Panc1 (cell line): ENCODE data around the gene STIL. TPM values are rescaled to one million over a fixed set of nuclear protein-coding genes. Genes with fewer than 3 reads are reported as not detected.

Experiments
- ATAC-seq: fragments of 200-7000 bp; cut with Tn5 transposase; 2 replicates; pipeline ENCODE4 v1.9.1; 2020; ENCODE audit warnings: mild to moderate bottlenecking, moderate library complexity
- BruUV-seq: library from RNA; stranded (reverse); fragments of 400-500 nt; replicated peaks from 2 replicates; lab custom pipeline; 2021; lab: Mats Ljungman, UMichigan
- CTCF ChIA-PET: fragments of 300-600 bp; sonication (Branson Sonifier 250); formaldehyde crosslinking; loops from one replicate; lab custom pipeline; 2022; ENCODE audit warnings: antibody characterized with exemption; lab: Charles Lee
- POLR2A ChIA-PET: fragments of 300-600 bp; sonication (Branson Sonifier 250); formaldehyde crosslinking; loops from one replicate; lab custom pipeline; 2022; ENCODE audit warnings: antibody characterized with exemption; lab: Charles Lee
- DNase-seq: peaks from one replicate; pipeline ENCODE4 v3.0.0-alpha.2; 2010; ENCODE audit warnings: low read depth, low spot score
- H3K27ac ChIP-seq: 2 replicates; pipeline ENCODE4 v1.5.1; 2011; ENCODE audit warnings: mild to moderate bottlenecking, low read length, inconsistent platforms
- H3K27me3 ChIP-seq: fragments of 200-500 bp; sonication (Bioruptor generic); 2 replicates; pipeline ENCODE4 v1.6.0; 2014; ENCODE audit warnings: low read length, inconsistent platforms; ENCODE audit not compliant: control insufficient read depth, insufficient read depth
- H3K36me3 ChIP-seq: fragments of 200-500 bp; sonication (Bioruptor generic); 2 replicates; pipeline ENCODE4 v1.5.1; 2014; ENCODE audit warnings: inconsistent platforms, mild to moderate bottlenecking, low read length, moderate library complexity; ENCODE audit not compliant: control insufficient read depth, insufficient read depth
- H3K4me1 ChIP-seq: 2 replicates; pipeline ENCODE4 v1.5.1; 2011; ENCODE audit warnings: inconsistent platforms, mild to moderate bottlenecking, low read length, moderate library complexity; ENCODE audit not compliant: control insufficient read depth, insufficient read depth
- H3K4me3 ChIP-seq, 2 experiments: 2 replicates each; pipeline ENCODE4 v1.5.1; 2011 to 2012; ENCODE audit warnings: low read depth in 2 of 2, low read length in 2 of 2, mild to moderate bottlenecking in 2 of 2, inconsistent platforms in 1 of 2, moderate library complexity in 1 of 2
- H3K9me3 ChIP-seq: fragments of 200-500 bp; sonication (Bioruptor generic); 2 replicates; pipeline ENCODE4 v1.5.1; 2014; ENCODE audit warnings: low read depth, mild to moderate bottlenecking, inconsistent platforms, low read length, moderate library complexity; ENCODE audit not compliant: control insufficient read depth, insufficient read depth
- CTCF ChIP-seq: fragments of 450-650 bp; IDR thresholded peaks from 2 replicates; pipeline ENCODE4 v1.5.1; 2017; ENCODE audit warnings: mild to moderate bottlenecking
- POLR2AphosphoS5 ChIP-seq: IDR thresholded peaks from 2 replicates; pipeline ENCODE4 v1.6.1; 2012; ENCODE audit warnings: mild to moderate bottlenecking, low read depth, low read length, moderate library complexity
- REST ChIP-seq, 2 experiments: IDR thresholded peaks; 2 replicates each; pipeline ENCODE4 v1.6.1; 2011 to 2012; ENCODE audit warnings: low read depth in 2 of 2, control low read depth in 1 of 2, low read length in 1 of 2, mild to moderate bottlenecking in 1 of 2, moderate library complexity in 1 of 2; ENCODE audit not compliant: insufficient read depth in 1 of 2
- SIN3A ChIP-seq: IDR thresholded peaks from 2 replicates; pipeline ENCODE4 v1.6.1; 2012; ENCODE audit warnings: low read depth, mild to moderate bottlenecking, low read length, moderate library complexity, borderline replicate concordance; ENCODE audit not compliant: insufficient read depth
- TCF7L2 ChIP-seq: IDR thresholded peaks from 2 replicates; pipeline ENCODE4 v1.6.1; 2011; ENCODE audit warnings: mild to moderate bottlenecking, low read depth, low read length, inconsistent platforms
- in situ Hi-C: cut with HindIII; loops from 2 replicates; pipeline ENCODE4 v1.10.0; 2016; ENCODE audit warnings: low sequenced_read_pairs, low pct_unique_long_range_greater_than_20kb
- intact Hi-C: fragments of 100-400 bp; cut with micrococcal nuclease; formaldehyde crosslinking; loops from one replicate; pipeline ENCODE4 v1.10.0; 2022; ENCODE audit not compliant: unreplicated experiment
- total RNA-seq: library from RNA; stranded (reverse); gene quantifications from one replicate; pipeline ENCODE4 v1.2.1, GENCODE V29; 2021; ENCODE audit not compliant: unreplicated experiment

STIL gene
- total RNA-seq, 1 experiment from 2014 or later = 31.6 TPM

GRCh38 chr1:47209725-47210325 lies 104.1 kb downstream of the STIL start:
- Histone ChIP-seq H3K27me3 (no peaks in the 10 kb centered on the region; the same call in 1 of the 2 replicates), H3K36me3 (no peaks in the 10 kb centered on the region), H3K4me3 (no peak overlapping the region), H3K27ac (no peak overlapping the region), H3K9me3 (no peaks in the 10 kb centered on the region), H3K4me1 (no peaks in the 10 kb centered on the region)
- in situ Hi-C loops = no loop called here
- CTCF ChIA-PET = interaction anchor here (0.6 kb wide), 1 partner anchor 105 kb away, joined by 3 read pairs; no protein-coding TSS in a partner anchor
- no TSS peak for BruUV-seq
- DNase-seq (no peak), ATAC-seq (no peak)
- TF ChIP-seq CTCF (no peak), SIN3A (no peak), REST (IDR thresholded peaks at IDR 0.05; ENCODE audit: insufficient read depth in 1 of 2, low read depth in 2 of 2, low read length in 1 of 2) (no peak), TCF7L2 (no peak), POLR2AphosphoS5 (no peak)
- intact Hi-C loops = no loop called here
- POLR2A ChIA-PET = no interaction called here

DNA sequence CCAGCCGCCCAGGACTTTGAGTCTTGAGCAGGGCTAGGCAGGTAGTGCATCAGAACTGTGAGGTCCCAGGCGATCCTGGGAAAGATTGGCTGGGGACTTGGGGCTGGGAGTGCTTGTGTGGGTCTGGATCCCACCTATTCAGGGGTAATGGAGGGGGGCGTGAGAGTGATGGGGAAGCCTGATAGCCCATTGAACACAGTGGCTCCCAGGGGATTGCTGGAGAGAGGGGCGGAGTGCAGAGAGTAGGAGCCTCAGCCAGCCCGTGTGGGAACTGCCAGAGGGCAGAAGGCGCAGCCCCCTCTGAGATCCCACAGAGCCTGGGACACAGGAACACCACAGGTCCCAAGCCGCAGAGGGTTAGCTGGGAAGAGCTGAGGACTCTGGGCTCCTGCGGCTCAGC lies 104.9 kb downstream of the STIL start:
- intact Hi-C loops = no loop called here
- TF ChIP-seq SIN3A (no peak), TCF7L2 (no peak), POLR2AphosphoS5 (no peak), REST (IDR thresholded peaks at IDR 0.05; ENCODE audit: insufficient read depth in 1 of 2, low read depth in 2 of 2, low read length in 1 of 2) (no peak), CTCF (no peak)
- POLR2A ChIA-PET = no interaction called here
- H3K27ac ChIP-seq = no peak overlapping the region
- DNase-seq (no peak), ATAC-seq (no peak)
- in situ Hi-C loops = no loop called here
- H3K4me3 ChIP-seq = no peak overlapping the region
- no peaks in the 10 kb centered on the region for H3K36me3 ChIP-seq
- no TSS peak for BruUV-seq
- H3K9me3 ChIP-seq = no peaks in the 10 kb centered on the region
- CTCF ChIA-PET = no interaction called here
- no peaks in the 10 kb centered on the region; the same call in none of the 2 replicates for H3K27me3 ChIP-seq
- H3K4me1 ChIP-seq = no peaks in the 10 kb centered on the region
